Endothelial cell of umbilical vein (primary cell): ENCODE data around the gene COL23A1. TPM values are rescaled to one million over a fixed set of nuclear protein-coding genes. Genes with fewer than 3 reads are reported as not detected.

Experiments
- BruUV-seq: library from RNA; stranded (reverse); fragments of 400-500 nt; replicated peaks from 2 replicates; lab custom pipeline; 2021; lab: Mats Ljungman, UMichigan
- CTCF ChIA-PET: fragments of 300-600, 350-600 bp; sonication (Branson Sonifier 250); formaldehyde crosslinking; loops from one replicate; lab custom pipeline; 2021; ENCODE audit warnings: antibody characterized with exemption, inconsistent platforms; lab: Charles Lee
- POLR2A ChIA-PET: fragments of 300-600, 350-600 bp; sonication (Branson Sonifier 250); formaldehyde crosslinking; loops from one replicate; lab custom pipeline; 2021; ENCODE audit warnings: antibody characterized with exemption, inconsistent platforms; lab: Charles Lee
- DNase-seq: peaks from one replicate; pipeline ENCODE4 v3.0.0-alpha.2; 2011; ENCODE audit warnings: low read depth, low spot score
- FAIRE-seq: peaks from 2 replicates; lab custom pipeline; 2011; peaks lifted over from hg19 to GRCh38; lab: Jason Lieb, UNC
- H2AFZ ChIP-seq: 2 replicates; pipeline ENCODE4 v1.6.0; 2012; ENCODE audit warnings: low read depth, low read length, control low read depth, inconsistent platforms
- H3K27ac ChIP-seq: 2 replicates; pipeline ENCODE4 v1.5.1; 2011; ENCODE audit warnings: low read depth, mild to moderate bottlenecking, control low read depth, low read length, moderate library complexity; ENCODE audit not compliant: insufficient read depth
- H3K27me3 ChIP-seq, 2 experiments: 2 replicates each; pipeline versions ENCODE4 v1.6.0 to v1.6.1; 2011; ENCODE audit warnings: low read length in 2 of 2, mixed read lengths in 1 of 2; ENCODE audit not compliant: control insufficient read depth in 2 of 2, insufficient read depth in 2 of 2
- H3K36me3 ChIP-seq, 2 experiments: 2 replicates in 1 of 2; 3 replicates in 1 of 2; pipeline ENCODE4 v1.5.1; 2011; ENCODE audit warnings: low read length in 2 of 2, mild to moderate bottlenecking in 1 of 2, moderate library complexity in 1 of 2; ENCODE audit not compliant: control insufficient read depth in 2 of 2, insufficient read depth in 2 of 2; ENCODE audit errors: extremely low read depth in 1 of 2
- H3K4me1 ChIP-seq: 3 replicates; pipeline ENCODE4 v1.5.1; 2011; ENCODE audit warnings: mild to moderate bottlenecking, low read length; ENCODE audit not compliant: control insufficient read depth, insufficient read depth; ENCODE audit errors: extremely low read depth
- H3K4me2 ChIP-seq: 2 replicates; pipeline ENCODE4 v1.6.1; 2011; ENCODE audit warnings: low read length, control low read depth, mixed read lengths; ENCODE audit not compliant: insufficient read depth
- H3K4me3 ChIP-seq, 3 experiments: fragments of 200-600 bp in 1 of 3; sonication (generic), shearing (Covaris generic) in 1 of 3; replicated peaks in 1 of 3; 2 replicates each; pipeline ENCODE4 v1.5.1; 2011 to 2016; ENCODE audit warnings: control low read depth in 3 of 3, low read length in 3 of 3, mild to moderate bottlenecking in 2 of 3, inconsistent platforms in 1 of 3, low read depth in 1 of 3, moderate library complexity in 1 of 3; ENCODE audit not compliant: insufficient read depth in 1 of 3
- H3K79me2 ChIP-seq: 2 replicates; pipeline ENCODE4 v1.6.0; 2012; ENCODE audit warnings: low read length, inconsistent platforms; ENCODE audit not compliant: control insufficient read depth, insufficient read depth
- H3K9ac ChIP-seq: replicated peaks from 2 replicates; pipeline ENCODE3; 2011; ENCODE audit warnings: low read length, control low read depth; ENCODE audit not compliant: insufficient read depth; ENCODE audit errors: extremely low read depth
- H3K9me1 ChIP-seq: replicated peaks from 3 replicates; pipeline ENCODE4 v1.6.0; 2011; ENCODE audit warnings: mild to moderate bottlenecking, low read length; ENCODE audit not compliant: control insufficient read depth, insufficient read depth; ENCODE audit errors: extremely low read depth
- H3K9me3 ChIP-seq: replicated peaks from 2 replicates; pipeline ENCODE4 v1.5.1; 2012; ENCODE audit warnings: low read length, inconsistent platforms; ENCODE audit not compliant: control insufficient read depth, insufficient read depth
- H4K20me1 ChIP-seq: replicated peaks from 2 replicates; pipeline ENCODE3; 2011; ENCODE audit warnings: mild to moderate bottlenecking, low read length; ENCODE audit not compliant: control insufficient read depth, insufficient read depth; ENCODE audit errors: extremely low read depth
- CTCF ChIP-seq, 2 donors: IDR thresholded peaks; 1 replicate in 1 of 2; 2 replicates in 1 of 2; pipeline ENCODE4 v1.5.1; 2011; ENCODE audit warnings: low read length in 2 of 2, mild to moderate bottlenecking in 2 of 2, moderate library complexity in 2 of 2, control low read depth in 1 of 2, inconsistent platforms in 1 of 2, low read depth in 1 of 2; ENCODE audit not compliant: insufficient read depth in 1 of 2; ENCODE audit errors: extremely low read depth in 1 of 2
- EZH2 ChIP-seq: IDR thresholded peaks from 2 replicates; pipeline ENCODE4 v1.6.1; 2012; ENCODE audit warnings: borderline replicate concordance, low read depth, mild to moderate bottlenecking, moderate library complexity, low read length, inconsistent platforms; ENCODE audit not compliant: severe bottlenecking
- FOS ChIP-seq: IDR thresholded peaks from 2 replicates; pipeline ENCODE4 v1.6.1; 2011; ENCODE audit warnings: mild to moderate bottlenecking, low read length, moderate library complexity, borderline replicate concordance; ENCODE audit not compliant: insufficient read depth
- GATA2 ChIP-seq: IDR thresholded peaks from 2 replicates; pipeline ENCODE4 v1.7.0; 2011; ENCODE audit warnings: low read depth, mild to moderate bottlenecking, moderate library complexity, mixed read lengths, low read length; ENCODE audit not compliant: insufficient read length, insufficient read depth
- JUN ChIP-seq: IDR thresholded peaks from 2 replicates; pipeline ENCODE4 v1.6.1; 2011; ENCODE audit warnings: borderline replicate concordance, low read depth; ENCODE audit not compliant: insufficient read length, insufficient read depth
- POLR2A ChIP-seq: IDR thresholded peaks from 2 replicates; pipeline ENCODE4 v1.6.1; 2012; ENCODE audit warnings: low read depth, mild to moderate bottlenecking, control low read depth, low read length
- POLR2AphosphoS5 ChIP-seq: IDR thresholded peaks from 2 replicates; pipeline ENCODE4 v1.6.1; 2012; ENCODE audit warnings: low read depth, mild to moderate bottlenecking, control low read depth, low read length, moderate library complexity; ENCODE audit not compliant: insufficient read depth
- dilution Hi-C: fragments of 300-500 bp; cut with MboI; formaldehyde crosslinking; loops from one replicate; pipeline ENCODE4 v1.15.0; 2019; ENCODE audit warnings: low sequenced_read_pairs; ENCODE audit not compliant: extremely low pct_ligation_motif_present
- intact Hi-C: fragments of 100-400 bp; cut with micrococcal nuclease; formaldehyde crosslinking; loops from one replicate; pipeline ENCODE4 v1.10.0; 2022
- polyA plus RNA-seq, 4 experiments: library from polyadenylated mRNA; depleted of rRNA in 3 of 4; stranded (reverse) in 3 of 4; unstranded in 1 of 4; fragments of >200 nt; gene quantifications; 2 replicates each; pipeline versions ENCODE4 v1.2.1 to v1.2.3, GENCODE V29; 2011 to 2012; ENCODE audit warnings: missing spikeins in 1 of 4
- total RNA-seq: library from RNA; stranded (reverse); gene quantifications from 2 replicates; pipeline ENCODE4 v1.2.3, GENCODE V29; 2021
- TF ChIP-seq, protein P1 (sequence below): IDR thresholded peaks from 2 replicates; pipeline ENCODE4 v1.6.1; 2011; ENCODE audit not compliant: insufficient read depth, insufficient read length

The COL23A1 gene
- total and polyA plus RNA-seq, 2 donors (not counting 3 experiments of a cell fraction or from before 2014, with no cell fraction given), result not detected

GRCh38 chr5:178381206-178381605 lies 209.0 kb downstream of the COL23A1 start:
- Histone ChIP-seq H3K9me3 (no peaks in the 10 kb centered on the region), H3K36me3 (no peaks in the 10 kb centered on the region), H4K20me1 (no peaks in the 10 kb centered on the region), H2AFZ (no peak overlapping the region), H3K4me2 (no peak overlapping the region), H3K4me1 (no peaks in the 10 kb centered on the region), H3K4me3 (no peak overlapping the region), H3K27ac (no peak overlapping the region), H3K27me3 (no peaks in the 10 kb centered on the region), H3K9me1 (no peaks in the 10 kb centered on the region), H3K79me2 (no peaks in the 10 kb centered on the region), H3K9ac (no peak overlapping the region)
- ChIA-PET CTCF (no interaction called here), POLR2A (no interaction called here)
- intact Hi-C loops, result no loop called here
- dilution Hi-C loops, result no loop called here
- no TSS peak for BruUV-seq
- FAIRE-seq, result no peak
- TF ChIP-seq GATA2, result no peak
- TF ChIP-seq EZH2, result no peak
- TF ChIP-seq JUN, result no peak
- no peak for TF ChIP-seq FOS
- TF ChIP-seq POLR2AphosphoS5, result no peak
- TF ChIP-seq, protein P1, sequence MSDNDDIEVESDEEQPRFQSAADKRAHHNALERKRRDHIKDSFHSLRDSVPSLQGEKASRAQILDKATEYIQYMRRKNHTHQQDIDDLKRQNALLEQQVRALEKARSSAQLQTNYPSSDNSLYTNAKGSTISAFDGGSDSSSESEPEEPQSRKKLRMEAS, result no peak
- no peak for TF ChIP-seq POLR2A
- DNase-seq, result no peak

DNA sequence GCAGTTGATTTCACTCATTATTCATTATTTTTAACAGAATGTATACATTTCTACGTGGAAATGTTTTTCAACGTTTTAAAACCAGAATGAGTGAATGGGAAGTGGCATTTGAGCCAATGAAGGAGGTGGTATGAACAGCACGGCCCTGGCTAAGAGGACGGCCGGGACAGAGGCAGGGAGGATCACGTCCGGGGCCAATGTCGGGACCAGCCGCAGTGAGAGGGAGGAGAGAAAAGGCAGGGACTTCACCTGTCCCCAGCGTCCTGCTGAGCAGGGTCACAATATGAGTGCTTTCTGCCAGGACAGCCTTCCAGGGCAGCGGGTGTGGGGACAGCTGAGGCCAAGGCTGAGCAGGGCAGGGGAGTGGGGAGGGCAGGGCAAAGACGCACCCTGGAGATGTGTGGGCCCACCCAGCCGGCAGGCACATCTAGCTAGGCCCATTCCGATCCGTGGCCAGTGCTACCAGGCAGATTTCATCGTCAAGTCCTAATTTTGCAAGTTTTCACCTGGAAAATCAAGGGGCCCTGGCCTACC lies 209.6 kb downstream of the COL23A1 start:
- no peaks in the 10 kb centered on the region for H3K27me3 ChIP-seq
- ChIA-PET CTCF (no interaction called here), POLR2A (no interaction called here)
- no peaks in the 10 kb centered on the region for H3K9me1 ChIP-seq
- dilution Hi-C loops (no loop called here), intact Hi-C loops (no loop called here)
- FAIRE-seq (no peak), DNase-seq (no peak)
- H3K27ac ChIP-seq, result no peak overlapping the region
- H3K9ac ChIP-seq, result no peak overlapping the region
- no TSS peak for BruUV-seq
- no peak overlapping the region for H3K4me3 ChIP-seq
- H4K20me1 ChIP-seq, result no peaks in the 10 kb centered on the region
- no peaks in the 10 kb centered on the region for H3K79me2 ChIP-seq
- no peak for TF ChIP-seq CTCF (IDR thresholded peaks at IDR 0.05; ENCODE audit: extremely low read depth in 1 of 2, insufficient read depth in 1 of 2, low read depth in 1 of 2, low read length in 2 of 2)
- H3K4me1 ChIP-seq, result no peaks in the 10 kb centered on the region
- H3K36me3 ChIP-seq, result no peaks in the 10 kb centered on the region
- no peak overlapping the region for H3K4me2 ChIP-seq
- no peak overlapping the region for H2AFZ ChIP-seq
- no peaks in the 10 kb centered on the region for H3K9me3 ChIP-seq
